HG03460 (cell line): ENCODE measurements around the gene CTAG1B.
"Not testable (repeated sequence)": the region's sequence is repeated elsewhere in the genome, so short reads cannot be mapped to it uniquely, and the experiment has no call there.

Experiments used
- ATAC-seq: cut with Tn5 transposase; IDR thresholded peaks from one replicate; pipeline ENCODE4 v1.9.1; 2021; ENCODE audit not compliant: unreplicated experiment

The CTAG1B gene

DNA sequence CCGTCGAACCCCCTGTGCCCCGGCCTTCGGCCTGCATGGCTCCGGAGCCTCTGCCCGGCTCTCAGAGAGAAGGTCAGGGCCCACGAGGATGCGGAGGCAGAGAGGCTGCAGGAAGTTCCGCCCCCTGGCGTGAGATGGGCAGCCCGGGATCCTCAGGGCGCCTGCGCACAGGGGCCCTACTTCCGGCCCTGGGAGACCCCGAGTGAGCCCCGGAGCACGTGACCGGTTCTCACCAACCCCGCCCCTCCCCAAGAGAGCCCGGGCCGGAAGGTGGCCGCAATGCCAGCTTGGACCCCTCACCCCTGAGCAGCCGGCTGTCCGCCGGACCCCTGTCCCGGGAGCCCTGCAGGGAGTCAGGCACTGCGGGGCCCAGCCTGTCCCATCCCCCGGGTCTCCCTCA is at the start of gene CTAG1B:
CTAG1B (minus strand) TSS at position 101 of the 400 bp plus-strand sequence; CDS start at position 37, 64 bp downstream.
- not testable (repeated sequence) for ATAC-seq

- no peak for ATAC-seq
These were observed 42.8 kb upstream of the CTAG1B start for GRCh38 chrX:154661899-154662298.

GRCh38 chrX:154661170-154661569 is 42.1 kb upstream of the CTAG1B start:
- ATAC-seq, result no peak

DNA sequence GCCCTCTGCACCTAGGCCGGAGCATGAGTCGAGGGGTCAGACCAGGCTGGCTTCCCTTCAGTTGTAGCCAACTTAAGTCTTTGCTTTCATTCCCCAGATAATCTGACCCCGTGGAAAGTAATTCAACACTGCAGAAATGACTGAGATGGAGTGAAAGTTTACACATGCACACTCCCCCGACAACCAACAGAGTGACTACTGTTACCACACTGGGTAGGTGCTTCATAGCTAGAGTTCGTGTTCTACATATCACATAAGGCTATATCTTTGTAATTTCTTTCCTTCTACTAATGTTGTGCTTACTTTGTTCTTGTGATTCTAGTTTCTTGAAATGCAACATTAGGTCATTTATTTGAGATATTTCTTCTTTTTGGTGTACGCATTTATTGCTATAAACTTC is 41.5 kb upstream of the CTAG1B start:
- ATAC-seq, result no peak

DNA sequence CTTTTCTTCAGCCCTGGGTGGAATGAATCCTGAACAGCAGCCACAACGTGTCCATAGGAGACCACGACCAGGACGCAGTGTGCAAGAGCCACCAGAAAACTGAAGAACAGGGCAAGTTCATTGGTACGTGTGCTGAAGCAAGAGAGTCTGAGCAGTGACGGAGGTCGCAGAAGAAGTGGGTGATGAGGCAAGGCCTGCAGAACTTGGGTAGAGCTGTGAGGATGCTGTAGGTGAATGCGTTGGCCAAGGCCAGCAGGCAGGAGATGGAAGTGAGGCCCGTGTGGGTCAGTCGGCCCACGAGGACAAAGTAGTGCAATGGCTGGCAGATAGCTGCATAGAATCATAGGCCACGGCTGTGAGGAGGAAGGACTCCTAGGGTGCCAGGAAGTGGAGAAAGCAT is 39.9 kb upstream of the CTAG1B start:
- no peak for ATAC-seq

- ATAC-seq, result no peak
These were observed 39.1 kb upstream of the CTAG1B start for GRCh38 chrX:154658187-154658586.

DNA sequence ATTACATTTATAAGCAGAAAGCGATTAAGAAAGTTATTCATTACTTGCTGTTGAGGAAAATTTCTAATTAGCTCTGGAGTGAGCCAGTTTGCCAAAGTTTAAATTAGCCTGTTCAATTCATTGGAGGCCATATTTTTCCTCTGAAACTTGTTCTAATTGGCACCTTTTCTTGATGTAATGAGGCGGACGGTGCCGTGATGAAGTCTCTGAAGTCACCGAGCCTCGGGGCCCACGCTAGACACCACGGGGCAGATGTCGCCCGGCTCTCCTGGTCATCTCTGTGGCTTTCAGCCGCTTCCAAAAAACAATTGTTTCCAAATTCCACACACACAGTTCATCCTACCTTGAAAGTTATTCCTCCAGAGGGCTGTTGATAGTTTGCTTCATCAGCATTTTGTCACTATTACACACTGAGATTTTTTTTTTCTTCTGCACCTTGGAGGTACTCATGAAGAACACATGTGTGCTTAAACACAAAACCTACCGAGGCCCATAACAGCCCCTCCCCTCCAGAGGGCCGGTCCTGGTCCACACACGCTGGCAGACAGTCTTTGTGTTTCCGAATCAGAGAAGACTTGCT is 38.2 kb upstream of the CTAG1B start:
- no peak for ATAC-seq

DNA sequence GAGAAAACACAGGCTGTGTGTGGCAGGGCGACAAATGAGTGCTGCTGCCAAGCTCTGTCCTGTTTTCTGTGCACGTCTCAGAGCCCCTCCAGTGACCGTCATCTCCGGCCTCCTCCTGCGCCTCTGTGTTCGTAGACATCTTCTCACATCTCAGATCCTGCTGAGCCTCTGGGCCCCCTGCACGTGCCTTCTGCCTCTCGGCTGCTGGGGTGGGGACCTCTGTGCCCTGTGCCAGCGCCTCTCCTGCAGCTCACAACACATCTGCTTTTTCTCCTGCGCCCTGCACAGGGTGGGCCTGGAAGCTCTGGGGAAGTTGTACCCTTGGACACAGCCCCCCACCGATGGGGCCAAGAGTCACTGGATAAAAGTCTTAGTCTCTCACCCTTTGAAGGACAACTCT is 36.7 kb upstream of the CTAG1B start:
- ATAC-seq, result no peak

DNA sequence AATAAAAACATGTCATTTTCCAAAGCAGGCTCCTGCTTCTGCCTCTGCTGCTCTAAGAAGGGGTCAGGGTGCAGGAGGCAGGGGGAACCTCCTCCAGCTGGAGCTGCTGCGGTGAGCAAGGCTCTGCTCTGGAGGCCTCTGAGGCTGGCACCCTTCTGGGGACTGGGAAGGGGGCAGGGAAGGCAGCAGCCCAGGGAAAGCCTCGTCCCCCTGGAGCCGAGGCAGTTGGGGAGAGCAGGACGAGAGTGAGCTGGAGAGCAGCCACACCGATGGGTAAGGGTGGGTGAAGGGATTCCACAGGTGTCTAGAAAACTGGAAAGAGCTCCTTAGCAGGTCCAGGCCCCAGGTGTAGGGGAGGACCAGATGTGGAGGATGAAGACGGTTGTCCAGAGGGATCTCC is 36.3 kb upstream of the CTAG1B start:
- no peak for ATAC-seq

GRCh38 chrX:154654925-154655324 is 35.8 kb upstream of the CTAG1B start:
- ATAC-seq, result no peak

DNA sequence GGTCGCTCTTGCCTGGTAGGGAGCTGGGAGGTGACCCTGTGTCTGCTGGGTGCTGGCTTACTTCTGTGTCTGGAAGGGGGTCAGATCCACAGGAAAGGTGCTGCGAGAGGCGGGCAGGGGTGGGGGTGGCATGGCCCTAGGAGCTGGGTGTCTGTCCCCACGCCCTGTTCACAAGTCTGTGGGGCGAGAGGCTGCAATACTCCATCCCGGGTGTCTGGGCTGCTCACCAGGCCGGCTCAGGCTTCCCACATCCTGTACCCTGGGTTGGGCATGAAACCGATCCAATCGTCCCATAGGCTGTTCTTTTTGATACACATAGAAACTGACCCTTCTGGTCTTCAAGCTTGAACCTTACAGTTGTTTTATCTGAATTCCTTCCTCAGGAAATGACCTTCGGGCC is 35.3 kb upstream of the CTAG1B start:
- ATAC-seq, result no peak

GRCh38 chrX:154653413-154653812 is 34.3 kb upstream of the CTAG1B start, which contains the start of gene CTAG2:
Gene CTAG2 (minus strand): TSS chrX:154653579. CDS start chrX:154653515, 64 bp downstream.
- ATAC-seq, result not testable (repeated sequence)

- no peak for ATAC-seq
These were observed 33.9 kb upstream of the CTAG1B start for GRCh38 chrX:154653048-154653401.

DNA sequence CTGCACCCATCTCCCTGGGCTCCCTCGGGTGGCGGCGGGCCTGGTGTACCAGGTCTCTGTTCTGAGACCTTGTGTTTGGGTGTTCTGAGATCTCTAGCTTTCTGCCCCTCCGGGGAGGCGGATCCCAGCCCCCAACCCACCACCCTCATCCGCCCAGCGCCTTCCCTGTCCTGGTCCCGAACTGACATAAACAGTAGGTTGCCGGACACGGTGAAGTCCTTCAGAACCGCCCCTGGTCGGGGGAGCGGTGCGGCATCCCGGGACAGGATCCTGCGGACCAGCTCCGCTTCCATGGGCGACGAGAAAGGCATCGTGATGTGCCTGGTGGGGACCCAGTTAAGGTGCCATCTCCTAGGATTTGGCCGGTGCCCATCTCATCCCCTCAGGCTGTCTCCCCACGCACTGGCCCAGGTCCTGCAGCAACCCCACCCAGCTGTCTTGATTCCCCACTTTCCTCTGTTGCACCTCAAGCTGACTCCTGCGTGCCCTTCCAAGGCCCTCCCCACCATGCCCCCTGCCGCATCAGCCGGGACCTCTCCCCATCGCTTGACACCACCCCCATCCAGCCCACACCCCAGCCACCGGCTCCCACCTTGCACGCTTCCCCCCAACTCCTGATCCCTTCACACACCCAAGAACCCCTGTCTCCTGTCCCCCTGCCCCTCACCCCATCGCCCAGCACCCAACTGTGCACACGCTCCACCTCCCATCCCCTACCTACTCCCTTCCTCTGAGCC is 33.4 kb upstream of the CTAG1B start:
- no peak for ATAC-seq

GRCh38 chrX:154650221-154650510 is 31.1 kb upstream of the CTAG1B start:
- ATAC-seq, result no peak

GRCh38 chrX:154649503-154650220 is 30.6 kb upstream of the CTAG1B start:
- no peak for ATAC-seq

DNA sequence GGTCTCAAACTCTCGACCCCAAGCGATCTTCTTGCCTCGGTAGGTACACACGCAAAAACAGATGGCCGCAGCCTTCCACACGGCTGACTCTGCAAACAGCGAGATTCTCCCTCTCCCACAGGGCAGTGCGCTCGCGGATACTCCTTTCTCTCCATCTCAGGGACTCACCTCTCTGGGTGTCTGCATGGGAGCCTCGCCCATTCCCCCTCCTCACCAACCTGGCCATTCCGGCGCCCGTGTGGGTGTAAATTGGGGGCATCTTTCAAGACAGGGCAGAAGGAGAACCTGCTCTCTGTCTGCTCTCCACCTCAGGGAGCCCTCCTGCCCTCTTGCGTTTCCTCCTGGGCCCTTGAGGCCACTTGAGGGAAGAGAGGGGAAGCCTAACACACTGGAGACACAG is 29.8 kb upstream of the CTAG1B start:
- ATAC-seq, result no peak

DNA sequence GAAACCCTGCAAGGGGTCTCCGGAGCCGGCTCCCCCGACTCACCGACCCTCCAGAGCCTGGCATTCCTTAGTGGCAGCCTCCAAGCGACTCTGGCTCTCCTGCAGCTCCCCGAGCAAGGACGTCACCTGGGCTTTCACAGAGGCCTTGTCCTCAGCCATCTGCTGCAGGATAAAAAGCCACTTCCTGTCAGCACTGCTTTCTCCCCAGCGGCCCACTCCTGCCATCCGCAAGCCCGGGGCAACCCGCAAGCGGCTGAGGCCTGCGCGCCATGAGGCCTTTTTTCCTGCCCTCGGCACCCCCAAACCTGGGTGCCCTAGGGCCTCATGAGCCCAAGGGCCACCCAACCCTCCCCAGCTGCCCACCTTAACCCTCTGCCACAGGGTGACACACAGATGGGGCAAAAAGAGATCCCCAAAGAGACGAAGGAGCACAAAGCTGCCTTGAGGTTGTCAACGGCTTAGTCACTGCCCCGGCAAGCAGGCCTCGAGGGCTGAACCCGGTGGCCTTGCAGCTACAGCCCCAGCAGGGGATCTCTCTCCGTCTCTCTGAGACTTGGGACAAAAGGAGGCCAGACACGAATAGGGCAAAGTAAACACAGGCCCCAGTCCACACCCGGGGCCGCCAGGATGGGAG is 26.8 kb upstream of the CTAG1B start:
- ATAC-seq, result not testable (repeated sequence)

DNA sequence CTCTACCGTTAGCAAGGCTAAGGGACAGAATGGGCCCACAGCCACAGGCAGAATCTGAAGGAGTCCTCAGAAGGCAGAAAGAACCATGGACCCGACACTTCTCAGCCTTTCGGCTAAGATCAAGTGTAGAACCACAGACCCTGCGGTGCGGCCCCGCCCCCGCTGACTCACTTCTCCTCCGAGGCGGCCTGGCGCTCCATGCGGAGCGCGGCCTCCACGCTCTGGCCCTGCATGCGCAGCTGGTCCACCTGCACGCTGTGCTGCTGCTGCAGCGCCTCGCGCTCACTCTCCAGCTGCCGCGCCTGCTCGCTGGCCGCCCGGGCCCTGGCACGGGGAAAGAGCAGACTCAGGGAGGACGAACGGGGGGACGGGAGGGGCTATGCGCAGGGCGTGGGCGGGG is 24.6 kb upstream of the CTAG1B start:
- ATAC-seq, result not testable (repeated sequence)

DNA sequence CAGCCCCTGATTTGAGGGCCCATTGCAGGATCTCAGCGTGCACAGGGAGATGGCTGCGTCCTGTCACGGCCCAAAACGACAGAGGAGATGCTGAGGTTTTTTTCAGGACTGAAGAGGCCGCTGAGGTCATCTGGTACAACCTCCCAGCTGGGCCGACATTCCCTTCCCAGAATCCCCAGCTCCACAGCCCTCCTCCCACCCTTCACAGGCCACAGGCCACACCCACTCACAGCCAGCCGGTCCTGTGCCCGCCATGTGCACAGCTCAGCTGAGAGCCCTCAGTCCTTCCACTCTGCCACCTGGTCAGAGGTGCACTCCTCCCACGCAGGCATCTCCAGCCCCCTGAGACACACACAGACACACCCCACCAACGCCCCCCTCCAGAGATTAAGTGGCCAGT is 22.7 kb upstream of the CTAG1B start:
- not testable (repeated sequence) for ATAC-seq

GRCh38 chrX:154633661-154634060 is 14.6 kb upstream of the CTAG1B start:
- not testable (repeated sequence) for ATAC-seq

DNA sequence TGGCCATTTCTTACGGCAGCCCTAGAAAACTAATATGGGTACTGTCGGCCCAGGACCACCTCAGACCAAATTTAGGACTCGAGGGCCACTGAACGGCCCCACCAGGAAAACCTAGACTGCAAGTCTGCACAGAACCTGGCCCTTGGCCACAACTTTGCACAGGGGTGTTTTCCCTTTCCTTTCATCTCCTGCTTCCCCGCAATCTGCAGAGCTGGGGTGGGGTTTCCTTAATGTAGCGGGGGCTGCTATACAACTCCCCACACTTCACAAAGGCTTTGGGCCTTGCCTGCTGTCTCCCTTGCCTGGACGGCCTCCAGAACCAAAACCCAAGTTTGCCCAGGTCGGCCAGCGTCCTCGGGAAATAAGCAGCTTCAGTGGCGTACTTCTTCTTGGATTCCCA is 11.9 kb upstream of the CTAG1B start:
- ATAC-seq, result not testable (repeated sequence)
